ENCODE data around the gene TCTN3.
"Not testable (repeated sequence)": the region's sequence is repeated elsewhere in the genome, so short reads cannot be mapped to it uniquely, and the experiment has no call there.

TCTN3 gene

DNA sequence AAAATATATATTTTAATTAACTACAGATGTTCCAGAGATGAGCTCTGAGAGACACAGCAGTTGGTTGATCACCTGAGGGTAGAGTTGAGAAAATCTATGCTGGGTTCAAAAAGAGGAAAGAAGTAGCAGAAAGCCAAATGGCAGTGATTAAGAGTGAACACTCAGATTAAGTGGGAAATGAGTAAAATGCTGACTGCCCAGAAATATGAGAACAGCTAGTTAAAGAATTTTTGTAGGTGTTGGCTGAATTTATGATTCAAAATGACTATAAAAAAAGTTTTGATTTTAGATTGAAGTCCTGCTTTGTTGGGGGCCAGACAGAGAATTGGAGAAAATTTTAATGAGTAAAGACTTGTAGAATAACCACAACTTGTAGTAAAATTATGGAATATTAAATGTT lies 9.8 kb downstream of the TCTN3 start:
- TF ChIP-seq CTCF (conservative IDR thresholded peaks at IDR 0.05; ENCODE audit: low read depth, low read length) = no peak
- DNase-seq (ENCODE audit: low read depth) = no peak
- H3K4me3 ChIP-seq (ENCODE audit: low read length) = no peak overlapping the region

- TF ChIP-seq CTCF (conservative IDR thresholded peaks at IDR 0.05; ENCODE audit: low read depth, low read length) = no peak
- no peak overlapping the region for H3K4me3 ChIP-seq (ENCODE audit: low read length)
- no peak for DNase-seq (ENCODE audit: low read depth)
These were observed 18.2 kb downstream of the TCTN3 start for GRCh38 chr10:95675403-95676116.

- no peak for TF ChIP-seq CTCF (conservative IDR thresholded peaks at IDR 0.05; ENCODE audit: low read depth, low read length)
- H3K4me3 ChIP-seq (ENCODE audit: low read length) = no peak overlapping the region
- DNase-seq (ENCODE audit: low read depth) = no peak
These were observed 19.1 kb downstream of the TCTN3 start for GRCh38 chr10:95674643-95675042.

GRCh38 chr10:95672641-95673040 lies 21.1 kb downstream of the TCTN3 start:
- not testable (repeated sequence) for DNase-seq (ENCODE audit: low read depth); H3K4me3 ChIP-seq (ENCODE audit: low read length)

GRCh38 chr10:95664543-95664942 lies 29.2 kb downstream of the TCTN3 start:
- no peak overlapping the region for H3K4me3 ChIP-seq (ENCODE audit: low read length)
- no peak for TF ChIP-seq CTCF (conservative IDR thresholded peaks at IDR 0.05; ENCODE audit: low read depth, low read length)
- no peak for DNase-seq (ENCODE audit: low read depth)

DNA sequence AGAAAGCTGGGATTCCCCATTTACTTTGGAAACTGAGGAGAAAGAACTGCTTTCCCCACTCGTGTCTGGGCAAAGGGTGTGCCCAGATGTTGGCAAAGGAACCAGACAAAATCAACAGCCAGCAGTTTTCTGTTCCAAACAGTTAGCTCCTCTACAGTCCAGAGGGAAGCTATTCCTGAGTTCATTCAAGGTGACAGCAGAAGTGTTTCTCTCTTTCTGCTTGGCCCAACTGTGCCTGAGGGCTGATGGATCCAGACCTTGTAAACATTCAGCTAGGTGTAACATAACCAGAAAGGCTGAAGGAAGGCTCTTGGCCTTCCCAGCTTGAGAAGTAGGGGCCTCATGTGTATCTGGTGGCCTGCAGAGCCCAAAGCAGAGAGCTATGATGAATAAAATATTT lies 30.2 kb downstream of the TCTN3 start:
- DNase-seq (ENCODE audit: low read depth) = no peak
- H3K4me3 ChIP-seq (ENCODE audit: low read length) = no peak overlapping the region
- no peak for TF ChIP-seq CTCF (conservative IDR thresholded peaks at IDR 0.05; ENCODE audit: low read depth, low read length)

DNA sequence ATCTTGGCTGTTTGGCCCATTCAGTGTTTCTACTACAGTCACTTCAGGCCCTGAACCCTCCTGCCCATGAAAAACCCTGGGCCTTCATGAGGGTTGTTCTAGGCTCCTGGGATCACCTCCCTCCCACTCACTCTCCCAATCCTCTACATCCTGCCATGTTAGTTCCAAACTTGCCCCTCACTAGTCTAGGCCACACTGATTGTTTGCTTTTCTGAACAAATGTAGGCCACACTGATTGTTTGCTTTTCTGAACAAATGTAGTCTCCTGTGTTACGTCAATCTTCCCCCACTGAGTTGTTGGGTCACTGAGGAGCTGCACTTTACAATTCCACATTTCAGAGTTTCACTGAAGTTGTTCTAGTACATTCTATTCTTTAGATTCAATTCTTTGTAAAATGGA lies 31.9 kb downstream of the TCTN3 start:
- no peak overlapping the region for H3K4me3 ChIP-seq (ENCODE audit: low read length)
- no peak for DNase-seq (ENCODE audit: low read depth)
- no peak for TF ChIP-seq CTCF (conservative IDR thresholded peaks at IDR 0.05; ENCODE audit: low read depth, low read length)

Data from retinal pigment epithelial cell (primary cell).